ENCODE measurements around the gene AIP. TPM values are rescaled to one million over a fixed set of nuclear protein-coding genes. Genes with fewer than 3 reads are reported as not detected.
"Not testable (repeated sequence)": the region's sequence is repeated elsewhere in the genome, so short reads cannot be mapped to it uniquely, and the experiment has no call there.

The AIP gene
- total RNA-seq, 1 donor from 2014 or later: 45.9 TPM

DNA sequence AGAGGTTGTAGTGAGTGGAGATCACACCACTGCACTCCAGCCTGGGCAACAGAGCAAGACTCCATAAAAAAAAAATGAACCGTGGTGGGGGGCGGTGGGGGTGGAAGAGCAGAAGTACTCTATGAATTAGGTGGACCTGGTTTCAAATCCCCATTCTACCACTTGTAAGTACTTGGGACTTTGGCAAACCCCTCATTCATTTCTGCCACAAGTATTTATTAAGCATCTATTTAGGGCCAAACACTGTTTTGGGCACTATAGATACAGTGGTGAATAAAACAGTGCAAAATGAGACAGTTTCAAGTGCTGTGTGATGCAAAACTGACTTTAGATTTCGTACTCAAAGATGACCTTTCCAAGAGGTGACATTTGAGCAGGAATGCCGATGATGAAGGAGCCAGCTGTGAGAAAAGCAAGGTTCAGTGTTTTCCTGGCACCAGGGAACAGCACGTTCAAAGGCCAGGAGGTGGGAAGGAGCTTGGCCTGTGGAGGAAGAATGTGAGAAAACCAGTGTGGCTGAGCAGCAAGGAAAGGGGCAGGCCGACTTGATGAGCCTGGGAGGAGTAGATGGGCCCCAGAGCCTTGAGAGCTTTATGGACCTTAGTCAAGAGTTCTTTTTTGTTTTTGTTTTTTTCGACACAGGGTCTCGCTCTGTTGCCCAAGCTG lies 12.4 kb upstream of the AIP start:
- no peak for DNase-seq (ENCODE audit: low read depth)
- TF ChIP-seq, protein P1, sequence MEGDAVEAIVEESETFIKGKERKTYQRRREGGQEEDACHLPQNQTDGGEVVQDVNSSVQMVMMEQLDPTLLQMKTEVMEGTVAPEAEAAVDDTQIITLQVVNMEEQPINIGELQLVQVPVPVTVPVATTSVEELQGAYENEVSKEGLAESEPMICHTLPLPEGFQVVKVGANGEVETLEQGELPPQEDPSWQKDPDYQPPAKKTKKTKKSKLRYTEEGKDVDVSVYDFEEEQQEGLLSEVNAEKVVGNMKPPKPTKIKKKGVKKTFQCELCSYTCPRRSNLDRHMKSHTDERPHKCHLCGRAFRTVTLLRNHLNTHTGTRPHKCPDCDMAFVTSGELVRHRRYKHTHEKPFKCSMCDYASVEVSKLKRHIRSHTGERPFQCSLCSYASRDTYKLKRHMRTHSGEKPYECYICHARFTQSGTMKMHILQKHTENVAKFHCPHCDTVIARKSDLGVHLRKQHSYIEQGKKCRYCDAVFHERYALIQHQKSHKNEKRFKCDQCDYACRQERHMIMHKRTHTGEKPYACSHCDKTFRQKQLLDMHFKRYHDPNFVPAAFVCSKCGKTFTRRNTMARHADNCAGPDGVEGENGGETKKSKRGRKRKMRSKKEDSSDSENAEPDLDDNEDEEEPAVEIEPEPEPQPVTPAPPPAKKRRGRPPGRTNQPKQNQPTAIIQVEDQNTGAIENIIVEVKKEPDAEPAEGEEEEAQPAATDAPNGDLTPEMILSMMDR (IDR thresholded peaks at IDR 0.05; ENCODE audit: insufficient read depth, low read length, poor library complexity, severe bottlenecking): no peak
- peaks cover 2% of the 10 kb centered on the region for H3K36me3 ChIP-seq (ENCODE audit: control insufficient read depth, insufficient read depth, low read length)
- H3K4me3 ChIP-seq (ENCODE audit: low read depth, low read length): no peak overlapping the region
- H3K27me3 ChIP-seq (ENCODE audit: control insufficient read depth, insufficient read depth, low read length): no peaks in the 10 kb centered on the region

DNA sequence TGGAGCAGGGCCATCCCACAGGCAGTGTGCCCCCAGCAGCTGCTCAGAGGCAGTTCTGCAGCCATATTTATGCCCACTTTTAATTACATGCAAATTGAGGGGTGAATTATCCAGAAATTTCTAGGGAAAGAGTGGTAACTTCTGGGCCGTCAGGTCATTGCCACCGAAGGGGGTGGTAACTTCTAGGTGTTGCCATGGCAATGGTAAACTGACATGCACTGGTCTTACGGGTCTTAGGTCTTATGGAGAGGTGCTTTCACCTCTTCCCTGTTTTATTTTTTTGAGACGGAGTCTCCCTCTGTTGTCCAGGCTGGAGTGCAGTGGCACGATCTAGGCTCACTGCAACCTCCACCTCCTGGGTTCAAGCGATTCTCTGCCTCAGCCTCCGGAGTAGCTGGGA lies 9.9 kb upstream of the AIP start:
- DNase-seq (ENCODE audit: low read depth): no peak
- TF ChIP-seq, protein P1 (IDR thresholded peaks at IDR 0.05; ENCODE audit: insufficient read depth, low read length, poor library complexity, severe bottlenecking): no peak
- no peak overlapping the region for H3K4me3 ChIP-seq (ENCODE audit: low read depth, low read length)
- H3K36me3 ChIP-seq (ENCODE audit: control insufficient read depth, insufficient read depth, low read length): no peaks in the 10 kb centered on the region
- H3K27me3 ChIP-seq (ENCODE audit: control insufficient read depth, insufficient read depth, low read length): no peaks in the 10 kb centered on the region

DNA sequence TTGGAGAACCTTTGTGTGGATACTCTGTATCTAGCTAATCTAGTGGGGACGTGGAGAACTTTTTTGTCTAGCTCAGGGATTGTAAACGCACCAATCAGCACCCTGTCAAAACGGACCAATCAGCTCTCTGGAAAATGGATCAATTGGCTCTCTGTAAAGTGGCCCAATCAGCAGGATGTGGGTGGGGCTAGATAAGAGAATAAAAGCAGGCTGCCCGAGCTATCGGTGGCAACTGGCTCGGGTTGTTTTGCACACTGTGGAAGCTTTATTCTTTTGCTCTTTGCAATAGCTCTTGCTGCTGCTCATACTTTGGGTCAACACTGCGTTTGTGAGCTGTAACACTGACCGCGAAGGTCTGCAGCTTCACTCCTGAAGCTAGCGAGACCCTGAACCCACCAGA lies 6.1 kb upstream of the AIP start:
- DNase-seq (ENCODE audit: low read depth); H3K36me3 ChIP-seq (ENCODE audit: control insufficient read depth, insufficient read depth, low read length); H3K27me3 ChIP-seq (ENCODE audit: control insufficient read depth, insufficient read depth, low read length); H3K4me3 ChIP-seq (ENCODE audit: low read depth, low read length): not testable (repeated sequence)

DNA sequence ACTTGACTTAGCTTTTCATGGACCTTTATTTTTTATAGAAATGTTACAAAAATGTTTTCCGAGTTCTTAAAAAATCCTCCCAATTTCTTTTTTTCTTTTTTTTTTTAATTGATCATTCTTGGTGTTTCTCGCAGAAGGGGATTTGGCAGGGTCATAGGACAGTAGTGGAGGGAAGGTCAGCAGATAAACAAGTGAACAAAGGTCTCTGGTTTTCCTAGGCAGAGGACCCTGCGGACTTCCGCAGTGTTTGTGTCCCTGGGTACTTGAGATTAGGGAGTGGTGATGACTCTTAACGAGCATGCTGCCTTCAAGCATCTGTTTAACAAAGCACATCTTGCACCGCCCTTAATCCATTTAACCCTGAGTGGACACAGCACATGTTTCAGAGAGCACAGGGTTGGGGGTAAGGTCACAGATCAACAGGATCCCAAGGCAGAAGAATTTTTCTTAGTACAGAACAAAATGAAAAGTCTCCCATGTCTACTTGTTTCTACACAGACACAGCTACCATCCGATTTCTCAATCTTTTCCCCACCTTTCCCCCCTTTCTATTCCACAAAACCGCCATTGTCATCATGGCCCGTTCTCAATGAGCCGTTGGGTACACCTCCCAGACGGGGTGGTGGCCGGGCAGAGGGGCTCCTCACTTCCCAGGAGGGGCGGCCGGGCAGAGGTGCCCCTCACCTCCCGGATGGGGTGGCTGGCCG lies 5.3 kb upstream of the AIP start:
- DNase-seq (ENCODE audit: low read depth); H3K4me3 ChIP-seq (ENCODE audit: low read depth, low read length); H3K27me3 ChIP-seq (ENCODE audit: control insufficient read depth, insufficient read depth, low read length); H3K36me3 ChIP-seq (ENCODE audit: control insufficient read depth, insufficient read depth, low read length): not testable (repeated sequence)

DNA sequence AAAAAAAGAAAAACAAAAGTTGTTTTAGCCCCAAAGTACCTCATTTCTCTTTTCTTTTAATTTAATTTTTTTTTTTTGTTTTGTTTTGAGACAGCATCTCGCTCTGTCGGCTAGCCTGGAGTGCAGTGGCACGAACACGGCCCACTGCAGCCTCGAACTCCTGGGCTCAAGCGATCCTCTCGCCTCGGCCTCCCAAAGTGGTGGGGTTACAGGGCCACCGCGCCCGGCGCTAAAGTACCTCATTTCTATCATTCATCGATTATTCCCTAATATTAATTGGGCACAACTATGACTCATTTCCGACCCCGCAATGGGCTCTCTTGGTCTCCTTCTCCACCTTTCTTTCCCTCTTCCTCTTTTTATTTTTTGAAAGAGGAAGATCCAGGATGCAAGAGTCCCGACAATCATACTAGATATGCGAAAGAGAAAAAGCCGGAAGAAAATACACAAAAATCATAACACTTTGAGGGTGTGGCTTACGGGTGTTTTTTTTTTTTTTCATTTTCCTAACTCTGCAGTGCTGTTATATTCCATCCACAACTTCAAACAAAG lies 475 bp upstream of the AIP start:
- TF ChIP-seq, protein P1 (IDR thresholded peaks at IDR 0.05; ENCODE audit: insufficient read depth, low read length, poor library complexity, severe bottlenecking): no peak
- no peaks in the 10 kb centered on the region for H3K27me3 ChIP-seq (ENCODE audit: control insufficient read depth, insufficient read depth, low read length)
- no peak for DNase-seq (ENCODE audit: low read depth)
- no peaks in the 10 kb centered on the region for H3K36me3 ChIP-seq (ENCODE audit: control insufficient read depth, insufficient read depth, low read length)
- peak overlapping the region; percentile 59 for H3K4me3 ChIP-seq (ENCODE audit: low read depth, low read length)

DNA sequence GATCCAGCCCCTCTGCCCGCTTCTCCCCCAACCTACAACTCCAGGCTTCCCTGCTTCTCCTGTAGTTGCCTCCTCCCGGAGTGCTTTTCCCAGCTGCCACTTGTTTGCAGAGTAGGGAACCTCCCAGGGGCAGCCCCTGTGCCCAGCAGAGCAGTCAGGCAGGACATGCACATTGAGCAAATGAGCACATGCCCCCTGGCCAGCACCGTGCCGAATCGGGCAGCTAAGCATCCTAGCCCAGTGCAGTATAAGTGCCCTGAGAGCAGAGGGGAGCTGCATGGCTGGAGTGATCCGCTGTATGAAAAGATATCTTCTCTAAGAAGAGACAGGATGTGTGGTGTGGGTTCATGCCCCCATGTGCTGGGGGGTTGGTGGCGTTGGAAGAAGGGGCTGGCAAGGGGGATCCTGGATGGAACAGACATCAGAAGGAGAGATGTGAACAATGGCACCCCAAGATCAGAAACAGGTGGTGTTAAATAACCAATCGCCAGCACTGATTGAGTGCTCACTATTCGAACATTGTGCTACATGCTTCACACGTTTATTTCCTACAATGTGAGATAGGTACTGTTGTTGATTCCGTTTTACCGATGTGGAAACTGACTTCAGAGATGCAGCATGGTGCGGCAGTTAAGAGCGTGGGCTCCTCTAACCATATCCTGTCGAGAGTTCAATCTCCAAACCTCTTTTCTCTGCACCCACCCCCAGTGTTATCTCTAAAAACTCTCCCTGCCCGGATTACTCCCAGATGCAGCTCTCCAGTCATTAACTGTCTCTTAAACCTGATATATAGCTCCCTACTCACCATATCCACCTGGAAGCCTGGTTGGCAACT lies 1.2 kb downstream of the AIP start:
- Histone ChIP-seq H3K27me3 (ENCODE audit: control insufficient read depth, insufficient read depth, low read length) (no peaks in the 10 kb centered on the region), H3K36me3 (ENCODE audit: control insufficient read depth, insufficient read depth, low read length) (no peaks in the 10 kb centered on the region), H3K4me3 (ENCODE audit: low read depth, low read length) (no peak overlapping the region)
- TF ChIP-seq, protein P1 (IDR thresholded peaks at IDR 0.05; ENCODE audit: insufficient read depth, low read length, poor library complexity, severe bottlenecking): no peak
- no peak for DNase-seq (ENCODE audit: low read depth)

All from kidney epithelial cell (primary cell).